Aortic smooth muscle cell (primary cell): ENCODE results near the gene MAB21L3. TPM values are rescaled to one million over a fixed set of nuclear protein-coding genes. Genes with fewer than 3 reads are reported as not detected.

Experiments
- total RNA-seq: library from RNA; depleted of rRNA; stranded (reverse); fragments of >200 nt; gene quantifications from 2 replicates; pipeline ENCODE4 v1.2.3, GENCODE V29; 2014

The MAB21L3 gene
- 0.06 TPM in 1 of 2 replicates, not detected in the other for total RNA-seq

GRCh38 chr1:116110567-116111523 lies at the start of gene MAB21L3:
Gene MAB21L3 (plus strand): TSS chr1:116111399. CDS start chr1:116112616, 1,217 bp downstream.

Other genes with a start within 250 kb of the MAB21L3 start
- gene SLC22A15, start 134.9 kb upstream of the MAB21L3 start, total RNA-seq: 1.3 and 1.9 TPM in 2 replicates